Colonic mucosa (tissue), 4 donors: ENCODE measurements around the gene LAPTM4A. TPM values are rescaled to one million over a fixed set of nuclear protein-coding genes. Genes with fewer than 3 reads are reported as not detected.

ENCODE experiments used
- DNase-seq: peaks from one replicate; pipeline ENCODE4 v3.0.0-alpha.2; 2020
- H3K27ac ChIP-seq: fragments of 200-600 bp; one replicate; pipeline ENCODE4 v1.8.0; 2021
- H3K27me3 ChIP-seq: fragments of 200-600 bp; one replicate; pipeline ENCODE4 v1.8.0; 2021
- H3K36me3 ChIP-seq: fragments of 200-600 bp; one replicate; pipeline ENCODE4 v1.8.0; 2021
- H3K4me1 ChIP-seq: fragments of 200-600 bp; one replicate; pipeline ENCODE4 v1.8.0; 2021; ENCODE audit warnings: mild to moderate bottlenecking
- H3K4me3 ChIP-seq: fragments of 200-600 bp; one replicate; pipeline ENCODE4 v1.8.0; 2021
- H3K9ac ChIP-seq, 2 donors: one replicate each; pipeline ENCODE4 v1.7.0; 2013; ENCODE audit warnings: control low read depth in 2 of 2, low read depth in 2 of 2, low read length in 2 of 2
- H3K9me3 ChIP-seq: fragments of 200-600 bp; one replicate; pipeline ENCODE4 v1.8.0; 2021
- intact Hi-C: fragments of 100-400 bp; cut with DNase I; formaldehyde crosslinking; loops from one replicate; pipeline ENCODE4 v1.14.1; 2022
- total RNA-seq, 2 donors: library from RNA; stranded (reverse); fragmentation: NEBNext Ultra II Directional in 1 of 2; extraction: Animal tissue kit (Norgen Biotek cat#: 25700) in 1 of 2; gene quantifications; one replicate each; pipeline ENCODE4 v1.2.1, GENCODE V29; 2021
- TF ChIP-seq, protein P1 (sequence below): fragments of 200-600 bp; IDR thresholded peaks from one replicate; pipeline ENCODE4 v1.8.0; 2022; ENCODE audit warnings: antibody characterized with exemption, mild to moderate bottlenecking
- donor health status: healthy.
- donor health status: DM: no; HTN: no; CAD: no.
- donor health status: DM: no; HTN: no; CAD: no.

Gene LAPTM4A
- total RNA-seq, 2 donors from 2014 or later: 158 to 190 TPM

DNA sequence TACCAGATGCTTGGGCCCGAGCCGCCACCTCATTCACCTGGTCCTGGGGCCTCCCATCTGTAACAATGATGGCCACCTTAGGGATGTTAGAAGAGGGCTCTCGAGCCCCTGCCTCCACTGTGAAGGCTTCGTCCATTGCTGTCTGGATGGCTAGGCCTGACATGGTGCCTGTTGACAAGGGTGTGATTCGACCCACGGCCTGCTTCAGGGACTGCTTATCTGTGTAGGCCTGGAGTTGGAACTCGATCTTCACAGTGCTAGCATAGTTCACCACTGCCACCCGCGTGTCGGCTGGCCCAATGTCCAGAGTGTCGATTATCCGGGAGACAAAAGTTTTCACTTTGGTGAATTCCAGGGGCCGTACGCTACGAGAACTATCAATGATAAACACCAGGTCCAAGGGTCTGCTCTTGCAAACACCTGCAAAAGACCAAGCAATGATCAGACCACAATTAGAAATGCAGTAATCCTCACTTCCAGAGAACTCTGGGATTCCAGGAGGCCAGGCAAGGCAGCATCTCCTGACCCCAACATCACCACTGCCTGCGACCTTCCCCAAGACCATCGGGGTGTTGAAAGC is 45.4 kb downstream of the LAPTM4A start:
- Histone ChIP-seq H3K27me3 (no peaks in the 10 kb centered on the region), H3K4me1 (no peaks in the 10 kb centered on the region), H3K36me3 (no peaks in the 10 kb centered on the region), H3K4me3 (no peak overlapping the region), H3K9me3 (no peaks in the 10 kb centered on the region), H3K9ac (no peak overlapping the region), H3K27ac (no peak overlapping the region)
- DNase-seq: no peak
- TF ChIP-seq, protein P1, sequence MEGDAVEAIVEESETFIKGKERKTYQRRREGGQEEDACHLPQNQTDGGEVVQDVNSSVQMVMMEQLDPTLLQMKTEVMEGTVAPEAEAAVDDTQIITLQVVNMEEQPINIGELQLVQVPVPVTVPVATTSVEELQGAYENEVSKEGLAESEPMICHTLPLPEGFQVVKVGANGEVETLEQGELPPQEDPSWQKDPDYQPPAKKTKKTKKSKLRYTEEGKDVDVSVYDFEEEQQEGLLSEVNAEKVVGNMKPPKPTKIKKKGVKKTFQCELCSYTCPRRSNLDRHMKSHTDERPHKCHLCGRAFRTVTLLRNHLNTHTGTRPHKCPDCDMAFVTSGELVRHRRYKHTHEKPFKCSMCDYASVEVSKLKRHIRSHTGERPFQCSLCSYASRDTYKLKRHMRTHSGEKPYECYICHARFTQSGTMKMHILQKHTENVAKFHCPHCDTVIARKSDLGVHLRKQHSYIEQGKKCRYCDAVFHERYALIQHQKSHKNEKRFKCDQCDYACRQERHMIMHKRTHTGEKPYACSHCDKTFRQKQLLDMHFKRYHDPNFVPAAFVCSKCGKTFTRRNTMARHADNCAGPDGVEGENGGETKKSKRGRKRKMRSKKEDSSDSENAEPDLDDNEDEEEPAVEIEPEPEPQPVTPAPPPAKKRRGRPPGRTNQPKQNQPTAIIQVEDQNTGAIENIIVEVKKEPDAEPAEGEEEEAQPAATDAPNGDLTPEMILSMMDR: no peak
- intact Hi-C loops: no loop called here

DNA sequence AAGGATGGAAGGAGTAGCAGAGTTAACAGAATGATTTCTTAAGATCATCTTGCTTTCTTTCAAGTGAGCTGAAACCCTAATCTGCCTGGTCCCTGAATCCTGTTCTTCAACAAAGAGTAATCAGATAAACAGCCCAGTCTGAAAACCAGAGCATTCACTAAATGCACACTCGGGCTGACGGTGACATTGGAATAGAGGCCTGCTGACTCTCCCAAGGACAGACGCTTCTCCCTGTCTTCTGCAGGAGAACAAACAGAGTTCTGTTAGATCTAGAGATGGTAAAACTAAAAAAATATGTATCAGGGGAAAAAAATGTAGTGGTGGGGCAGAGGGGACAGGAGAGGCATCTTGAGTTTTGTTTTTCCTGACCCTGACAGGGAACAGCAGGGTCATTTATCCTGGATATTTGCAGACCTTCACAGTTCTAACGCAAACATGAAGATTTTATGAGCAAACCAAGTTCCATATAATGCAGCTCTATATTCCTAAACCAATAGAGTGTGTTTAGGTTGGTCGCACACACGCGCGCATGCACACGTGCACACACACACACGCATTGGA is 46.3 kb downstream of the LAPTM4A start:
- Histone ChIP-seq H3K9ac (no peak overlapping the region), H3K9me3 (no peaks in the 10 kb centered on the region), H3K27ac (no peak overlapping the region), H3K27me3 (no peaks in the 10 kb centered on the region), H3K36me3 (no peaks in the 10 kb centered on the region), H3K4me3 (no peak overlapping the region), H3K4me1 (no peaks in the 10 kb centered on the region)
- TF ChIP-seq, protein P1: no peak
- DNase-seq: no peak
- intact Hi-C loops: no loop called here

DNA sequence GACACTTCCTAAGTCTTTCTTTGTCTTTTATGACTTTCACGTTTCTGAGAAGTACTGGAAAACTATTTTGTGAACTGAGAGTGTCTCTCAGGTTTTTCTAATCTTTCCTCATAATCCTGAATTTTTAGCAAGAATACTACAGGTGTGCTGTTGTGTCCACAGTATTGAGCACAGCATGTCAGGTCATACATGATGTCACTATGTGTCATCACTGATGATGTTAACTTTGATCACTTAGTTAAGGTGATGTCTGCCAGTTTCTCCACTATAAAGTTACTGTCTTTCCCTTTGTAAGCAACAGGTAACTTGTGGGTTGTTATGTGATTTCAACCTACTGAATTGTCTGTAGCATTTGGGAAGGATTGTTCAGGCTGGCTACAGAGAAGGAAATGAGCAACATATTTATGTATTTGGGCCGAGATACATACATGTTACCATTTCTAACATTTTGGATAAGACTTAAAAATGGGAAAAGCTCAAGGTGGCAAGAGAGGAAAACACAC is 50.0 kb downstream of the LAPTM4A start:
- Histone ChIP-seq H3K4me3 (no peak overlapping the region), H3K9me3 (no peaks in the 10 kb centered on the region), H3K9ac (no peak overlapping the region), H3K27me3 (no peaks in the 10 kb centered on the region), H3K27ac (no peak overlapping the region), H3K4me1 (no peaks in the 10 kb centered on the region), H3K36me3 (no peaks in the 10 kb centered on the region)
- no peak for DNase-seq
- TF ChIP-seq, protein P1: no peak
- intact Hi-C loops: no loop called here

DNA sequence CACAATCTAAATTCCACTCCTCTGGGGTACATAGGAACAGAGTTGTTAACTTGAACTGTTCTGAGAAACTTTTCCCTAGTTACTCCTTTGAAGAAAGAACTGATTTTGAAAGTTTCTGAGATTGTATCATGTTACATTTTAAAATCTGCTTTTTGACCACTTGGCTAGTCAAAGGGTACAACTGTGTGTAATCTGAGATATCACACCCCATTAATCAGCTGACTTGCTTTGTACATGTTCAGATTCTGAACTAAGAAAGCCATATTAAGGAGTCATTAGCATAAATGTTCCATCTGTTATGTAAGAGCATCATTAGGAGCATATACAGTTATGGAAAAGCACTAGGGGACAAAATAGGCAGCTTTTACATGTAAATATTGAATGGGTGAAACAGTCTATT is 57.7 kb downstream of the LAPTM4A start:
- no peak overlapping the region for H3K27ac ChIP-seq
- no peak overlapping the region for H3K4me3 ChIP-seq
- H3K27me3 ChIP-seq: no peaks in the 10 kb centered on the region
- H3K36me3 ChIP-seq: no peaks in the 10 kb centered on the region
- H3K9ac ChIP-seq: no peak overlapping the region
- no peaks in the 10 kb centered on the region for H3K9me3 ChIP-seq
- intact Hi-C loops: no loop called here
- TF ChIP-seq, protein P1: no peak
- no peak for DNase-seq
- H3K4me1 ChIP-seq: no peaks in the 10 kb centered on the region

DNA sequence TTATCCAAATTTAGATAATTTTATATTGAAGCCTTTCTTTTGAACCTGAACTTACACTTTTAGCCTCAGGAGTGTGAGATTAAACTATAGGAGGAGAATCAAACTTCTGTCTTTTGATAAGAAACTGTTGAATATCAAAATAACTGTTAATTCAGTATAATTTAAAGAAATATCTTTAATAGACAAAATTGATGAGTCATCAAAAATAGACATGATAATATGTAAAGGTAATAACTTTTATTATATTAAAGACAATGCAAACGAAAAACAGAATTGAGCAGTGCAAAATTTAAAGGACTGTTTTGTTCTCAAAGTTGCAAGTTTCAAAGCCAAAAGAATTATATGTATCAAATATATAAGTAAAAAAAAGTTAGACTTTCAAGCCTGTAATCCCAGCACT is 59.5 kb downstream of the LAPTM4A start:
- Histone ChIP-seq H3K36me3 (no peaks in the 10 kb centered on the region), H3K4me3 (no peak overlapping the region), H3K9me3 (no peaks in the 10 kb centered on the region), H3K27ac (no peak overlapping the region), H3K4me1 (no peaks in the 10 kb centered on the region), H3K9ac (no peak overlapping the region), H3K27me3 (no peaks in the 10 kb centered on the region)
- DNase-seq: no peak
- intact Hi-C loops: no loop called here
- TF ChIP-seq, protein P1: no peak
